HL-60/S4 (cell line): ENCODE data around the gene ELOB.

Experiments
- in situ Hi-C: fragments of 300-500 bp; cut with MboI; formaldehyde crosslinking; loops from 2 replicates; pipeline ENCODE4 v1.14.3; 2022; ENCODE audit warnings: low sequenced_read_pairs

ELOB gene

DNA sequence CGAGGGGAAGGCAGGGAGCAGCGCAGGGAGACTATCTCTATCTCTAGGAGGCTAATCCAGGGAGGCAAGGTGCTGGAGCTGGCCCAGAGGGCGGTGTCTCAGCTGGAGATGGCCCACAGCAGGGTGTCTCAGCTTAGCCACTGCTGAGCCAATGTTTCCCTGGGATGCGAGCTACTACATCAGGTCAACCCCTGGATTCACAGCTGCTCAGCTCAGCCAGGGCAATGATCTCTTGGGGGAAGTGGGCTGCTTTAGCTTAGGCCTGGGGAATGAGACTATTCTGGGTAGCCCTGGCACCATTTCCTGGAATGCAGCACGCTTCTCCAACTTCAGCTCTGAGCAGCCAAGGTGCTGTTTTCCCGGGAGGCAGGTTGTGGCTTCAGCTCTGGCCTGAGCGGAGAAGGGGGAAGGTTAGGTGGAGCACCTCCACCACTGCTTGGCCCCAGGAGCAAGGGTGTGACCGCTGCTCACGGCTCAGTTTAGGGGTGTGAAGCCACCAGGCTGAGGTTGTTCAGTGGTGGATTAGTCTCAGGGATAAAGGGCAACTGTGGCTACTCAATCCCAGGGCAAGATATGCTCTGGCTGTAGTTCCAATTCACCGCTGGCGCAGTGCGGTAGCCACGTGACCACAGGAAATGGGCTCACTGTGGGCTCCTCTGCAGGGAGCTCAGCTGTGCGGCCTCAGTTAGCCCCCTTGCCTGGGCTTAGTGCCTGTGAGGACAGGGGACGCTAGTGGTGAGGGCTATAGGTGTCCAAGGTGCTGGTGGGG, 34.8 kb upstream of the ELOB start:
- in situ Hi-C loops, result no loop called here

DNA sequence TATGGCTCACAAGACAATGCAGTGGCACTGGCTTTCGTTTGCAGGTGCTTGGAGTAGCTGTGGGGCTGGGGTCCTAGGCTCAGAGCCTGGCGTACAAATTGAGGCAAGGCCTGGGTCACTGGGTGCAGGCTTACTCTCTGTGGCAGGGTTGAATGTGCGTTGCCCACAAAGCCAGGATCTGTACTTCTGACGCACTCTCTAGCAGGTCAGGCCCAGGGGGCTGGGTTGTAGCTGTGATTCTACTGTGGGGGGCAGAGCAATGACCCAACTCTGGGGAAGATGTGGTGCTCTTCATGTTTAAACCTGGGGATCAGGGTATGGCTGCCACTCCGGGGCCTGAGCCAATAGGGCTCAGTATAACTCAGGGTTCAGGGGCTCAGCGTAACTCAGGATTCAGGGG, 33.6 kb upstream of the ELOB start:
- in situ Hi-C loops, result no loop called here

DNA sequence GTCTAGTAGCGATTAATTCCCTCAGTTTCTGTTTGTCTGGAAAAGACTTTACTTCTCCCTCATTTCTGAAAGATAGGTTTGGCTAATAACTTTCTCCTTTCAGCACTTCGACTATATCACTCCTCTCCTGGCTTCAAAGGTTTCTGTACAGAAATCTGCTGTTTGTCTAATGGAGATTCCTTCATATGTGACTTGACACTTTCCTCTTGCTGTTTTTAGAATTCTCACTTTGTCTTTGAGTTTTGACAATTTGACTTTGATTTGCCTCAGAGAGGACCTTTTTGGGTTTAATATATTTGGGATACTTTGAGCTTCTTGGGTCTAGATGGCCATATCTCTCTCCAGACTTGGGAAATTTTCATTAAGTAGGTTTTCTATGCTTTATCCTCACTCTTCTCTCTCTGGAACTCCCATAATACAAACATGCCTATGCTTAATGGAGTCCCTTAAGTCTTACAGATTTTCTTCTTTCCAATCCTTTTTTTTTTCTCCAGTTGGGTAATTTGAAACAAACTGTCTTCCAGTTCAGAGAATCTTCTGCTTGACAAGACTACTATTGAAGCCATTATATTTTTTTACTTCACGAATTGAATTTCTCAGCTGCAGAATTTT, 32.2 kb upstream of the ELOB start:
- in situ Hi-C loops, result no loop called here

DNA sequence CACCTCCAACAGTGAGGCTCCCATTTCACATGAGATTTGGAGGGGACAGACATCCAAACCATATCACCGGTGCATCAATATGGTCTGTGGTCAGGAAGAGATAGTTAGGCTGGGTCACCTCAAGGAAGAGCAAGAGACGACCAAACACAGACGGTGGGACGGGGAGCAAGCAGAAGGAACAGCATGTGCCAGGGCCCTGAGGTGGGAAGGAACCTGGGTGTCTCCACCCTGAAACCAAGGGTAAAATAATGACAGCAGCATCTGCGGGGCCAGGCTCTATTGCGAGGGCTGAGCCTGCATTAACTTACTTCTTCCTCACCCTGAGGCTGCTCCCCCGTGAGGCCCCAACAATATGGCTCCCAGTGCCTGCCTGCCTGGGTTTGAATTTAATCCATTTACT, 31.1 kb upstream of the ELOB start:
- in situ Hi-C loops, result no loop called here

DNA sequence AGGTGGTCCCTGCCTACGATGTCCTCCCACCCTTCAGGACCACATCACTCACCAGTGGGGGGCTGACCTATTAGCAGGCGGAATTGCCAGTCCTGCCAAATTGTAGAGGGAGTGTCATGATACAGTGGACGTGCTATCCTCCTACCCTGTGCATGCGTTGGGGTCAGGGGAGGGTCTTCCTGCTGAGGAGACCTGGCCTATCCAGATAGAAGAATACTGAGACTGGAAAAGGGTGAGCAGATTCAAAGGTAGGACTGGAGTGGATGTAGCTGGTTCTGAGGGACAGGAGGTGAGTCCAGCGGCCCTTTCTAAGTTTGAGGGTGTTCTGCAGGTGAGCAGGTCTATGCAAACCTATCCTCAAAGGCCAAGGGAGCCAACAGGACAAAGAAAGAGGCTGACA, 29.2 kb upstream of the ELOB start:
- in situ Hi-C loops, result no loop called here

DNA sequence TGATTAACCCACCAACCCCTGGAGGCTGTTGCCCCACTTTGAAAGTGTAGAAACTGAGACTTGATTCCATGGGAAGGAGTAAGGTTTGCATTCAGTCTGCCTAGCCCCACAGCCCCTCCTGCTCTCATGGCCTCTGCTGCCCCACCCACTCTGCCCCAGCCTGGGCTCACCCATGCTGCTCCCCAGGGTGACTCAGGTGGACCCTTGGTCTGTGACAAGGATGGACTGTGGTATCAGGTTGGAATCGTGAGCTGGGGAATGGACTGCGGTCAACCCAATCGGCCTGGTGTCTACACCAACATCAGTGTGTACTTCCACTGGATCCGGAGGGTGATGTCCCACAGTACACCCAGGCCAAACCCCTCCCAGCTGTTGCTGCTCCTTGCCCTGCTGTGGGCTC, 27.6 kb upstream of the ELOB start:
- in situ Hi-C loops, result no loop called here

DNA sequence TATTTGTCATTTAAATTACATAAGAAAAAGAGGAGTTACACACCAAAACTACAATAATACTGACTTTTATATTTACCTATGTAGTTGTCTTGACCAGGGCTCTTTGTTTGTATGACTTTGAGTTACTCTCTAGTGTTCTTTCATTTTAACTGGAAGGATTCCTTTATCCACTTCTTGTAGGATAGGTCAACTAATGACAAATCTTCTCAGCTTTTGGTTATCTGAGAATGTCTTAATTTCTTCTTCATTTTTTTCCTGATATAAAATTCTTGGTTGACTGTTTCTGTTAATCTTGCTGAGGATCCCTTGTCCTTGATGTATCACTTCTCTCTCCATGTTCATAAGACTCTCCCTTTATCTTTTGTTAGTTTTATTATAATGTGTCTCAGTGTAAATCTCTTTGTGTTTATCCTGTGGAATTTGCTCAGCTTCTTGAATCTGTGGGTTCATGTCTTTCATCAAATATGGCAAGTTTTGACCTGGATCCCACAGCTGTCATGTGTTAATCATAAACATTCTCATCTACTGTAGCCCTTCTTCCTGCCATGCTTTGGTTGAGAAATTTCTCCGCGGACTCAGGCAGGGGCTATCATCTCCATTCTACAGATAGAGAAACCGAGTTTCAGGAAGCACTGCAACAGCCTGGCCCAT, 26.6 kb upstream of the ELOB start:
- in situ Hi-C loops, result no loop called here

DNA sequence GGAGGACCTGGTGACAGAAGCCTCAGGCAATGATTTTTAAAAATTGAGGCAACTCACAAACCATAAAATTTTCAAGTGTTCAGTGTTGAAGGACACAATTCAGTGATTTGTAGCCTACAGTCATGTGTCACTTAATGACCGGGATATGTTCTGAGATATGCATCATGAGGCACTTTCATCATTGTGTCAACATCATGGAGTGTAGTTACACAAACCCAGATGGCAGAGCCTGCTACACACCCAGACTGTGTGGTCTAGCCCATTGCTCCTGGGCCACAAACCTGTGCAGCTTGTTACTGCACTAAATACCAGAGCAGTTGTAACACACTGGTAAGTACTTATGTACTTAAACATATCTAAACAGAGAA, 22.8 kb upstream of the ELOB start:
- in situ Hi-C loops, result no loop called here

DNA sequence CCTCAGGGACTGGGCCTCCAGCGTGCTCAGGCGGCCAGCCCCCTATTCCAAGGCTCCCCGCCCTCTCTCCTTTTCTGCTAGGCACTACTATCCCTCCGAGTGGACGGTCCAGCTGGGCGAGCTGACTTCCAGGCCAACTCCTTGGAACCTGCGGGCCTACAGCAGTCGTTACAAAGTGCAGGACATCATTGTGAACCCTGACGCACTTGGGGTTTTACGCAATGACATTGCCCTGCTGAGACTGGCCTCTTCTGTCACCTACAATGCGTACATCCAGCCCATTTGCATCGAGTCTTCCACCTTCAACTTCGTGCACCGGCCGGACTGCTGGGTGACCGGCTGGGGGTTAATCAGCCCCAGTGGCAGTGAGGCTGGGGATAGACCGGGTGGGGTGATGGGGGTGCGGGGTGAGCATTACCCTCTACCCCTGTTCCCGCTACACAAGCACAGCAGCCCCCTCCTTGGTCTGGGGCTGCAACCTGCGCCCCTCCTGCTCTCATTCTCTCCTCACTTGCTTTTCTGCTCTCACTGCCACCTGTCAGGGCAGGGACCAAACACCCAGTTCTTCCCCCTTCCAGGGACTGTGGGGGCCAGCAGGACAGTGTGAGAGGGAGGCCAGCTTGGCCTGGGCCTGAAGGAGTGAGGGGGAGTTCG, 22.3 kb upstream of the ELOB start:
- in situ Hi-C loops, result no loop called here

DNA sequence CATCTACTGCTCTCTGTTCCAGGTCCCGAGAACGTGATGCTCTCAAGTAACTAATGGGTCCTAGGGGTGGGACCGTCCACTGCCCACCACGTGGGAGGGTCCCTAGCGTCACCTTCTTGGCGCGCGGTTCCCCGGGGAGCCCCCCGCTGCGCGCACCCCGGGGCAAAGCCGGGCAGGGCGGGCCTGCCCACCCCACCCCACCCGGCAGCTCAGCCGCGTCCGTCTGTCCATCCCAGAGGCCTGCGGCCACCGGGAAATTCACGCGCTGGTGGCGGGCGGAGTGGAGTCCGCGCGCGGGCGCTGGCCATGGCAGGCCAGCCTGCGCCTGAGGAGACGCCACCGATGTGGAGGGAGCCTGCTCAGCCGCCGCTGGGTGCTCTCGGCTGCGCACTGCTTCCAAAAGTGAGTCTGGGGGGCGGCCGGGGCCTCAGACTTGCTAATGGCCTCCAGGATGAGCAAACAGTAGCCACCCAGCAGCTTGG, 21.7 kb upstream of the ELOB start:
- in situ Hi-C loops, result no loop called here

DNA sequence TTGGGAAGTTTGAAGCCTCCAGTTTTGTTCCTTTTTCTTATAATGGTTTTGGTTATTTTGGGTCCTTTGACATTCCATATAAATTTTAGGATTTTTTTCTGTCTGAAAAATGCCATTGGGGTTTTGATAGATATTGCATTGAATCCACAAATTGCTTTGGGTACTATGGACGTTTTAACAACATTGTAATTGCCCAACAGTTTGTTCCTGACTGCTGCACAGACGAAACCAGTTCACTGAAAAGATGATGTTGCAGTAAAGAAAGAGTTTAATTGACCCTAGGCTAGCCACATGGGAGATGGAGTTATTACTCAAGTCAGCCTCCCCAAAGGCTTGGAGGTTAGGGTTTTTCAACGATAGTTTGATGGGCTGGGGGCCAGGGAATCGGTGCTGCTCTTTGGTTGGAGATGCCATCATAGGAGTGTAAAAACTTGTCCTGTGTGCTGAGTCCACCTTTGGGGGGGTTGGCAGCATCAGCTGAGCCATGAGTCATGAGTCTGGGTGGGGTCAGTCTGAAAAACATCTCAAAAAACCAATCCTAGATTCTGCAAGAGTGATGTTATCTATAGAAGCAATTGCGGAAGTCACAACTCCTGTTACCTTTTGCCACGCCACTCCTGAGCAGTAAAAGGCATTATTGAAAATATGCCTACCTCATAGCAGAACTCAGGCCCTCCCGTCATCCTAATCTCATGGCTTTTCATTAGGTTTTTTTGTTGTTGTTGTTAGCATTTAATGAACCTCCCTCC, 18.5 kb upstream of the ELOB start:
- in situ Hi-C loops, result no loop called here

DNA sequence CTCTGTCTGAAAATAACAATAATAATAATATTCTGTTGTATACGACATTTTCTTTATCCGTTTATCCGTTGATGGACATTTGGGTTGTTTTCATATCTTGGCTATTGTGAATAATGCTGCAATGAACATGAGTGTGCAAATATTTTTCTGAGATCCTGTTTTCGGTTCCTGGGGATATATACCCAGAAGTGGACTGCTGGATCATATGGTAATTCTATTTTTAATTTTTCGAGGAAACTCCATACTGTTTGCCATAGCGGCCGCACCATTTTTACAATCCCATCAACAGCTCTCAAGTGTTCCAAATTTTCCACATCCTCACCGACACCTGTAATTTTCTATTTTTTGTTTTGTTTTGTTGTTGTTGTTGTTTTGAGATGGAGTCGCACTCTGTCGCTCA, 15.9 kb upstream of the ELOB start:
- in situ Hi-C loops, result no loop called here

DNA sequence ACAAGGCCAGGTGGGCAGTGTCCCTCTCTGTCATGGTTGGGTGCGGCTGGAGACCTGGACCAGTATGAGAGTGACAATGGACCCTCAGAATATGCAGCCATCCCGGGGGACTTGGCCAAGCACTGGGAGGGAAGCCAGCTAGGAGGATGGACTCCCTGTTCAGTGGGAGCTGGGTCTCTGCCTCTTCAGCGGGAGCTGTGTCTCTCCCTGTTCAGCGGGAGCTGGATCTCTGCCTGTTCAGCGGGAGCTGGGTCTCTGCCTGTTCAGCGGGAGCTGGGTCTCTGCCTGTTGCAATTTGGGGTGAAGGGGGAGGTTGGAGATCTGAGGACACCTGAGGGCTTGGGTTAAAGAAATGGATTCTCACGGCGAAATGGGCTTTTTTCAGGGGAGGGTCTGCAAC, 14.1 kb upstream of the ELOB start:
- in situ Hi-C loops, result no loop called here

DNA sequence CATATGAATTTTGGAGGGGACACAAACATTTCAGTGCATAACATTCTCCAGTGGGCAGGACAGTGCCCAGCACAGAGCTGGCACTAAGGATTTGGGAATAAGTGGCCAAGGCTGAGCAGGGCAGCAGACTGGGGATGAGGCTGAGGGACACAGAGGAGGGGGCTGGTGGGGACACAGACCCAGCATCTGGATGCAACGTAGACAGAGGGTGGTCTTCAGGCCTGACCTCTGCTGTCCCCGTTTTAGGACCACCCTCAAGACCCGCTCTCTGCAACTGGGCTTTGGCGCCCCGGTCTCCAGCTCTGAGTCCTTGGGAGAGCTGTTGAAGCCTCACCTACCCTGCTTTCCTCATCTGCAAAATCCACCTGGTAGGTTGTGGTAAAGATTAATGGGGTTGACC, 13.6 kb upstream of the ELOB start:
- in situ Hi-C loops, result no loop called here

DNA sequence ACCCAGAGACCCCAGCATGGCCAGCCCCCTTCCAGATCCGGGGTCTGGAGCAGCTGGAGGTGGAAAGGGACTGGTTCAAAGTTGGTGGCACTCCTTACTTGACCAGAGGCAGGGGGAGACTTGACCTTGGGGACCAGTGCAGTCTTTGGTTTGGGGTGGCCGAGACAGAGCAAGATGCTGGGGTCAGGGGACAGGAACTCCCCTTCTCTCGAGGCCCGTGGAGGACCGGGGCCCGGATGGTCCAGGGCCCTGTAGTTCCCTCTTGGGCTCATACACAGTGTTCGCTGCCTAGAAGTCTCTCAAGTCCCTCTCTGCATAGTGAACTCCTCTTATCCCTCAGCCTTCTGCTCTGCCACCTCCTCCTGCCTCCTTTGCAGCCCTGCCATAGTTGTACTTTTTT, 10.9 kb upstream of the ELOB start:
- in situ Hi-C loops, result no loop called here

DNA sequence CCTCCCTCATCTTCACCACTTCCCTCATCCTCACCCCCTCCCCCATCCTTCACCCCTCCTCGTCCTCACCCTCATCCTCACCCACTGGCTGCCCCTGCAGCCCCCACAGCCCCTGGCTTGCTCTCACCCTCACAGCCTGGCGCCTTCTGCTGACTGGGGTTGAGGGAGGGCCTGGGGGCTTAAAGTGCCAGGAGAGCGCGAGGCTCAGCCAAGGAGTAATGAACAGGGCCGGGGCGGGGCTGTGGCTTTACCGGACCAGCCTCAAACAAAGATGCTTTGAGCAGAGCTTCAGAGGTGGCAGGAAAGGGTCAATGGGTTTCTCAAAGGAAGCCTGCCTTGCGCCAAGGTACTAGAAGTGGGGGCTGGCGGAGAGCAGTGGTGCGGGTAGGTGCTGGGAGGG, 10.3 kb upstream of the ELOB start, which contains the start of gene PRSS33:
TSS of gene PRSS33 (minus strand) at position 155 of the 400 bp plus-strand sequence. CDS start 1,013 bp downstream, outside the sequence.
- in situ Hi-C loops, result no loop called here

DNA sequence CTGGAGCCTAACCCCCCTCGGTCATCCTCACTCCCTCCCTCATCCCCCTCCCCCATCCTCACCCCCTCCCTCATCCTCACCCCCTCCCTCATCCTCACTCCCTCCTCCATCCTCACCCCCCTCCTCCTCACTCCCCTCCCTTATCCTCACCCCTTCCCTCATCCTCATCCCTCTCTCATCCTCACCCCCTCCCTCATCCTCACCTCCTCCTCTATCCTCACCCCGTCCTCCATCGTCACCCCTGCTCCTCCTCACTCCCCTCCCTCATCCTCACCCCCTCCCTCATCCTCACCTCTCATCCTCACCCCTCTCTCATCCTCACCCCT, 9.7 kb upstream of the ELOB start:
- in situ Hi-C loops, result no loop called here

DNA sequence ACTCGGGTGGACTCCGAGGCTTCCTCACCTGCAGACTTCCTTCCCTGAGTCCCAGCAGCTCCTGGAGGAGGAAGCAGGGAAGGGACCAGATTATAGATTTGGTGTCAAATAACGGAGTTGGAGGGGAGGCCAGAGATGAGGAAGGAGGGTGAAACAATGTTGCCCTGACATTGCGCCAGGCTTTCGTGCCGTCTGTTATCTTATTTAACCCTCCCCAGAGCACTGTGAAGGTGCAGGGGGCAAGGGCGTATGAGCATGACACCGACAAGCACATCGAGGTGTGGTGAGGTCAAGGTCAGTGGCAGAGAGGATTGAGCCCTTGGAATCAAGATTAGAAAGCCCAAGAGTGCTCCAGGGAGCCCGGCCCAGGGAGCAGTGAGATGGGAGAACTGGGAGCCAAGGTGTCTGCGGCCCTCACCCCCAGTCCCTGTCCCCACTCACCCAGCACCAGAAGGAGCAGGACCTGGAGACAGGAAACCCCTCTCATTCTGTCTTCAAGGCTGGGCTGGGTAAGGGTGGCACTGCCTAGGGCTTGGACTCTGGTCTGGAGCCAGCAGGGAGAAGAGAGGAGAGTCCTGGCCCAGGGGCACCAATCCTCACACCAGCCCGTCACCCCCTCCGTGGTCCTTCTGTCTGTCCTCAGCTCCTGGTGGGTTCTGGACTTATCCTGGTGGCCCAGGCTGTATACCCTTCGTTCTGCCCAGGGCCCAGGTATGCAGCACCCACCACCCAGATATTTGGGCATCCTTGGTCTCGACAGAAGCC, 9.2 kb upstream of the ELOB start:
- in situ Hi-C loops, result no loop called here

DNA sequence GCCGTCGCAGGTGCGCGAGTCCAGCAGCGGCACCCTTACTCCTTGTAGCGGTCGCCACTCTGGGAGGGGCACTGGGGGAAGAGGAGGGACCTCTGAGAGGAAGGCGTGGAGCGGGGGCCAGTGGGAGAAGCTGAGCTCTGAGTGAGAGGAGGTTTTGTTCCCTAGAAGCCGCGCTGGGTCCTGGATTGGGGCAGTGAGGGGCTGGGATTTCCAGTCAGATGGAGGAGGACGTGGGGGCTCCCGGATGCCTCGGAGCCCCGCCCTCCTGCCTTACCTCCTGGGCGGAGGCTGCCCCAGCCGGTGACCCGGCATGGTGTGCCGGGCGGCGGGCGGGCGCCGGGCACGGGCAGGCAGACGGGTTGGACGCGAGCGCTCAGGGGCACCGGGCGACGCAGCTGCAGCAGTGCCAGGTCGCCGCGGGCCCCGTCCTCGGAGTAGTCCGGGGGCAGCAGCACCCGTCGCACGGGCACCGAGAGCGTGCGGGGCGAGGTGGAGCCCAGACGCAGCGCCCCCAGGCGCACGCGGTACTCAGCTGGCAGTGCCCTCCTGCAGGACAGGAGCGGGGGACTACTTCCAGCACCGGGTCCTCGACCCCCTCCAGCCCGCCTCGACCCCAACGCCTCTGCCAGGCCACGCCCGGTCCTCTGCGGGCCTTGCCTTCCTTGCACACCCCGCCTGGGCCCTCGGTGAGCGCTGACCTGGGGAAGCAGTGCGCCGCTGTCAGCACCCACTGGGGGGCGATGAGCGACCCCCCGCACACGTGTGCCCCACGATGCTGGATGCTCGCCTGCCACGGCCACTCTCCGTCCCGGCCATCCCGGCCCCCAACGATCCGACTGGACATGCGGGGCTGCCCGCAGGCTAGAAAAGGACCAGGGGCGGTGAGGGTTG, 8.3 kb upstream of the ELOB start:
- in situ Hi-C loops, result no loop called here
